SJSA1 (cell line): ENCODE results near the gene NPPB. TPM values are rescaled to one million over a fixed set of nuclear protein-coding genes. Genes with fewer than 3 reads are reported as not detected.
A peak's percentile ranks its signal among the peaks of the same experiment; 100 is the strongest.

ENCODE experiments used
- DNase-seq, 2 experiments: peaks; one replicate each; pipeline ENCODE4 v3.0.0-alpha.2; 2015 to 2020; ENCODE audit warnings: low spot score in 2 of 2, low read depth in 1 of 2
- H3K27ac ChIP-seq: fragments of 250-450 bp; sonication (Bioruptor Pico); 2 replicates; pipeline ENCODE4 v1.5.1; 2020; ENCODE audit warnings: mild to moderate bottlenecking, moderate library complexity
- H3K27me3 ChIP-seq: fragments of 250-450 bp; sonication (Bioruptor Pico); replicated peaks from 2 replicates; pipeline ENCODE4 v1.5.1; 2020; ENCODE audit warnings: mild to moderate bottlenecking, moderate library complexity
- H3K36me3 ChIP-seq: fragments of 250-450 bp; sonication (Bioruptor Pico); 2 replicates; pipeline ENCODE4 v1.5.1; 2020; ENCODE audit warnings: mild to moderate bottlenecking
- H3K4me1 ChIP-seq: fragments of 250-450 bp; sonication (Bioruptor Pico); replicated peaks from 2 replicates; pipeline ENCODE4 v1.6.1; 2021; ENCODE audit warnings: mild to moderate bottlenecking
- H3K4me3 ChIP-seq: fragments of 250-450 bp; sonication (Bioruptor Pico); 2 replicates; pipeline ENCODE4 v1.5.1; 2020; ENCODE audit warnings: mild to moderate bottlenecking
- H3K9me3 ChIP-seq: fragments of 250-450 bp; sonication (Bioruptor Pico); replicated peaks from 2 replicates; pipeline ENCODE4 v1.5.1; 2020; ENCODE audit warnings: mild to moderate bottlenecking
- total RNA-seq: library from RNA; depleted of rRNA; stranded (reverse); fragments of >200 nt; shearing (Covaris generic); gene quantifications from 2 replicates; pipeline ENCODE4 v1.2.3, GENCODE V29; 2014

Gene NPPB
- total RNA-seq, 1 experiment from 2014 or later = 112 TPM

GRCh38 chr1:11858158-11858557 is 587 bp downstream of the NPPB start:
- Histone ChIP-seq H3K27me3 (no peaks in the 10 kb centered on the region), H3K9me3 (no peaks in the 10 kb centered on the region), H3K36me3 (no peaks in the 10 kb centered on the region), H3K4me3 (peak overlapping the region; percentile 45), H3K27ac (peak overlapping the region; percentile 94), H3K4me1 (peaks cover 58% of the 10 kb centered on the region)
- no peak for DNase-seq

- H3K36me3 ChIP-seq = no peaks in the 10 kb centered on the region
- no peaks in the 10 kb centered on the region for H3K9me3 ChIP-seq
- peak overlapping the region; percentile 45 for H3K4me3 ChIP-seq
- peaks cover 50% of the 10 kb centered on the region for H3K4me1 ChIP-seq
- DNase-seq = no peak
- H3K27ac ChIP-seq = no peak overlapping the region
- H3K27me3 ChIP-seq = no peaks in the 10 kb centered on the region
Measured at GRCh38 chr1:11857164-11857851, 1.4 kb downstream of the NPPB start.

GRCh38 chr1:11856698-11857097 is 2.0 kb downstream of the NPPB start:
- peaks cover 49% of the 10 kb centered on the region for H3K4me1 ChIP-seq
- no peak overlapping the region; the same call in 1 of the 2 replicates for H3K4me3 ChIP-seq
- no peaks in the 10 kb centered on the region for H3K9me3 ChIP-seq
- DNase-seq = no peak
- no peaks in the 10 kb centered on the region for H3K27me3 ChIP-seq
- H3K36me3 ChIP-seq = no peaks in the 10 kb centered on the region
- no peak overlapping the region for H3K27ac ChIP-seq

GRCh38 chr1:11855430-11855829 is 3.3 kb downstream of the NPPB start:
- no peaks in the 10 kb centered on the region for H3K36me3 ChIP-seq
- no peak overlapping the region for H3K4me3 ChIP-seq
- H3K4me1 ChIP-seq = peaks cover 42% of the 10 kb centered on the region
- no peaks in the 10 kb centered on the region for H3K9me3 ChIP-seq
- no peaks in the 10 kb centered on the region for H3K27me3 ChIP-seq
- H3K27ac ChIP-seq = no peak overlapping the region
- DNase-seq = no peak

- no peak for DNase-seq
- Histone ChIP-seq H3K9me3 (no peaks in the 10 kb centered on the region), H3K36me3 (no peaks in the 10 kb centered on the region), H3K4me3 (no peak overlapping the region), H3K27me3 (no peaks in the 10 kb centered on the region), H3K27ac (no peak overlapping the region), H3K4me1 (peaks cover 33% of the 10 kb centered on the region)
Measured at GRCh38 chr1:11854519-11854918, 4.2 kb downstream of the NPPB start.

GRCh38 chr1:11851180-11851579 is 7.6 kb downstream of the NPPB start:
- no peak for DNase-seq
- Histone ChIP-seq H3K4me1 (no peaks in the 10 kb centered on the region; the same call in 1 of the 2 replicates), H3K27ac (no peak overlapping the region)

GRCh38 chr1:11850156-11850555 is 8.6 kb downstream of the NPPB start:
- H3K27ac ChIP-seq = no peak overlapping the region
- no peaks in the 10 kb centered on the region for H3K4me1 ChIP-seq
- H3K27me3 ChIP-seq = no peaks in the 10 kb centered on the region
- H3K9me3 ChIP-seq = no peaks in the 10 kb centered on the region
- no peak for DNase-seq
- H3K36me3 ChIP-seq = 0 out of 2 replicates have a peak, but pooled peaks cover 4% of the 10 kb centered on the region
- no peak overlapping the region for H3K4me3 ChIP-seq

More at GRCh38 chr1:11851180-11851579, 7.6 kb downstream of the NPPB start:
- Histone ChIP-seq H3K9me3 (no peaks in the 10 kb centered on the region), H3K36me3 (no peaks in the 10 kb centered on the region), H3K27me3 (no peaks in the 10 kb centered on the region), H3K4me3 (no peak overlapping the region)

GRCh38 chr1:11848373-11848700 is 10.4 kb downstream of the NPPB start:
- no peak overlapping the region for H3K4me3 ChIP-seq
- DNase-seq = no peak
- H3K9me3 ChIP-seq = no peaks in the 10 kb centered on the region

GRCh38 chr1:11847667-11848372 is 10.9 kb downstream of the NPPB start, which contains the start of gene NPPA:
NPPA (minus strand) TSS chr1:11847783; CDS start chr1:11847684, 99 bp downstream.
- Histone ChIP-seq H3K4me1 (no peaks in the 10 kb centered on the region), H3K27ac (no peak within 1 kb of the TSS), H3K9me3 (no peaks in the 10 kb centered on the region), H3K27me3 (no peaks in the 10 kb centered on the region), H3K36me3 (0 out of 2 replicates have a peak, but pooled peaks cover 4% of the 10 kb centered on the region), H3K4me3 (no peak within 1 kb of the TSS)
- DNase-seq = no peak

More at GRCh38 chr1:11848373-11848700, 10.4 kb downstream of the NPPB start:
- H3K27me3 ChIP-seq = no peaks in the 10 kb centered on the region
- 0 out of 2 replicates have a peak, but pooled peaks cover 4% of the 10 kb centered on the region for H3K36me3 ChIP-seq
- H3K27ac ChIP-seq = no peak overlapping the region
- no peaks in the 10 kb centered on the region for H3K4me1 ChIP-seq

GRCh38 chr1:11845641-11846335 is 13.0 kb downstream of the NPPB start:
- Histone ChIP-seq H3K9me3 (no peaks in the 10 kb centered on the region), H3K4me1 (no peaks in the 10 kb centered on the region), H3K36me3 (peaks cover 18% of the 10 kb centered on the region), H3K4me3 (no peak overlapping the region), H3K27ac (no peak overlapping the region), H3K27me3 (no peaks in the 10 kb centered on the region)
- no peak for DNase-seq

GRCh38 chr1:11842154-11843041 is 16.3 kb downstream of the NPPB start:
- no peaks in the 10 kb centered on the region for H3K4me1 ChIP-seq
- no peak overlapping the region for H3K4me3 ChIP-seq
- no peaks in the 10 kb centered on the region for H3K9me3 ChIP-seq
- H3K27ac ChIP-seq = no peak overlapping the region
- H3K27me3 ChIP-seq = no peaks in the 10 kb centered on the region
- peaks cover 49% of the 10 kb centered on the region for H3K36me3 ChIP-seq
- DNase-seq = no peak

GRCh38 chr1:11841245-11842153 is 17.2 kb downstream of the NPPB start:
- Histone ChIP-seq H3K36me3 (peaks cover 49% of the 10 kb centered on the region), H3K9me3 (no peaks in the 10 kb centered on the region), H3K4me3 (no peak overlapping the region), H3K27ac (no peak overlapping the region), H3K4me1 (no peaks in the 10 kb centered on the region), H3K27me3 (no peaks in the 10 kb centered on the region)
- DNase-seq = no peak
